GM10248 (cell line): ENCODE data around the gene ADISSP.

ENCODE experiments used
- CTCF ChIA-PET: fragments of 300-600 bp; sonication (Branson Sonifier 250); formaldehyde crosslinking; extraction: SDS; loops from one replicate; lab custom pipeline; 2021; ENCODE audit warnings: antibody characterized with exemption; lab: Yijun Ruan, JAX
- POLR2A ChIA-PET: fragments of 350-650 bp; sonication (Branson Sonifier 250); formaldehyde crosslinking; extraction: SDS; loops from one replicate; lab custom pipeline; 2020; ENCODE audit warnings: antibody characterized with exemption; lab: Yijun Ruan, JAX
- DNase-seq: peaks from one replicate; pipeline ENCODE4 v3.0.0; 2012; ENCODE audit errors: extremely low spot score
- TF ChIP-seq, protein P1 (sequence below): IDR thresholded peaks from 2 replicates; pipeline ENCODE4 v1.5.1; 2012; ENCODE audit warnings: mild to moderate bottlenecking, low read depth; ENCODE audit errors: extremely low read depth, missing control alignments, control extremely low read depth

Gene ADISSP

GRCh38 chr20:3729811-3730540 is 37.6 kb downstream of the ADISSP start:
- CTCF ChIA-PET, result interaction anchor here (0.9 to 1.4 kb wide), 3 partner anchors 13 to 23 kb away, joined by 3 to 4 read pairs (median 3); no protein-coding TSS in a partner anchor
- TF ChIP-seq, protein P1, sequence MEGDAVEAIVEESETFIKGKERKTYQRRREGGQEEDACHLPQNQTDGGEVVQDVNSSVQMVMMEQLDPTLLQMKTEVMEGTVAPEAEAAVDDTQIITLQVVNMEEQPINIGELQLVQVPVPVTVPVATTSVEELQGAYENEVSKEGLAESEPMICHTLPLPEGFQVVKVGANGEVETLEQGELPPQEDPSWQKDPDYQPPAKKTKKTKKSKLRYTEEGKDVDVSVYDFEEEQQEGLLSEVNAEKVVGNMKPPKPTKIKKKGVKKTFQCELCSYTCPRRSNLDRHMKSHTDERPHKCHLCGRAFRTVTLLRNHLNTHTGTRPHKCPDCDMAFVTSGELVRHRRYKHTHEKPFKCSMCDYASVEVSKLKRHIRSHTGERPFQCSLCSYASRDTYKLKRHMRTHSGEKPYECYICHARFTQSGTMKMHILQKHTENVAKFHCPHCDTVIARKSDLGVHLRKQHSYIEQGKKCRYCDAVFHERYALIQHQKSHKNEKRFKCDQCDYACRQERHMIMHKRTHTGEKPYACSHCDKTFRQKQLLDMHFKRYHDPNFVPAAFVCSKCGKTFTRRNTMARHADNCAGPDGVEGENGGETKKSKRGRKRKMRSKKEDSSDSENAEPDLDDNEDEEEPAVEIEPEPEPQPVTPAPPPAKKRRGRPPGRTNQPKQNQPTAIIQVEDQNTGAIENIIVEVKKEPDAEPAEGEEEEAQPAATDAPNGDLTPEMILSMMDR, result no peak
- DNase-seq, result no peak
- POLR2A ChIA-PET, result no interaction called here

GRCh38 chr20:3729378-3729777 is 38.2 kb downstream of the ADISSP start:
- DNase-seq, result no peak
- ChIA-PET POLR2A (no interaction called here), CTCF (interaction anchor here (1.1 to 1.4 kb wide), 2 partner anchors 13 to 18 kb away, joined by 3 to 5 read pairs; no protein-coding TSS in a partner anchor)
- TF ChIP-seq, protein P1, result no peak

GRCh38 chr20:3728876-3729275 is 38.7 kb downstream of the ADISSP start:
- CTCF ChIA-PET, result interaction anchor here (1.1 to 1.4 kb wide), 2 partner anchors 12 to 18 kb away, joined by 3 to 5 read pairs; no protein-coding TSS in a partner anchor
- no peak for DNase-seq
- POLR2A ChIA-PET, result no interaction called here
- TF ChIP-seq, protein P1, result no peak

- POLR2A ChIA-PET, result no interaction called here
- CTCF ChIA-PET, result interaction anchor here (1.1 to 1.3 kb wide), 3 partner anchors 17 to 20 kb away, joined by 3 to 5 read pairs (median 3); no protein-coding TSS in a partner anchor
- TF ChIP-seq, protein P1, result no peak
- no peak for DNase-seq
These were observed 39.2 kb downstream of the ADISSP start for GRCh38 chr20:3728354-3728753.

- no peak for DNase-seq
- POLR2A ChIA-PET, result no interaction called here
These were observed 40.0 kb downstream of the ADISSP start for GRCh38 chr20:3727401-3728021.

DNA sequence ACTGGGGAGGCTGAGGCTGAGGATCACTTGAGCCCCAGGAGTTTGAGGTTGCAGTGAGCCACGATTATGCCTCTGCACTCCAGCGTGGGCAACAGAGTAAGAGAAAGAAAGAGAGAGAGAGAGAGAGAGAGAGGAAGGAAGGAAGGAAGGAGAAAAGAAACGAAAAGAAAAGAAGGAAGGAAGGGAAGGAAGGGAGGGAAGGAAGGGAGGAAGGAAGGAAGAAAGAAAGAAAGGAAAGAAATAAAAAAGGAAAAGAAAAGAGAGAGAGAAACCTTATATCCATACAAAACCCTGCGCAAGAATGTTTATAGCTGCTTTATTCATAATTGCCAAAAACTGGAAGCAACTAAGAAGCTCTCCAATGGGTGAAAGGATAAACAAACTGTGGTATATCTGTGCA is 43.2 kb downstream of the ADISSP start:
- TF ChIP-seq, protein P1, result no peak
- DNase-seq, result no peak
- ChIA-PET POLR2A (interaction anchor here (0.5 kb wide), 1 partner anchor 108 kb away, joined by 5 read pairs; no protein-coding TSS in a partner anchor), CTCF (interaction anchor here (1.4 to 4.3 kb wide), 2 partner anchors 8 to 14 kb away, joined by 5 to 27 read pairs; no protein-coding TSS in a partner anchor)

More at GRCh38 chr20:3727401-3728021, 40.0 kb downstream of the ADISSP start:
- TF ChIP-seq, protein P1, result no peak
- CTCF ChIA-PET, result interaction anchor here (1.0 to 1.3 kb wide), 4 partner anchors 11 to 19 kb away, joined by 3 read pairs; no protein-coding TSS in a partner anchor
